ENCODE measurements around the gene APOM.

APOM gene

DNA sequence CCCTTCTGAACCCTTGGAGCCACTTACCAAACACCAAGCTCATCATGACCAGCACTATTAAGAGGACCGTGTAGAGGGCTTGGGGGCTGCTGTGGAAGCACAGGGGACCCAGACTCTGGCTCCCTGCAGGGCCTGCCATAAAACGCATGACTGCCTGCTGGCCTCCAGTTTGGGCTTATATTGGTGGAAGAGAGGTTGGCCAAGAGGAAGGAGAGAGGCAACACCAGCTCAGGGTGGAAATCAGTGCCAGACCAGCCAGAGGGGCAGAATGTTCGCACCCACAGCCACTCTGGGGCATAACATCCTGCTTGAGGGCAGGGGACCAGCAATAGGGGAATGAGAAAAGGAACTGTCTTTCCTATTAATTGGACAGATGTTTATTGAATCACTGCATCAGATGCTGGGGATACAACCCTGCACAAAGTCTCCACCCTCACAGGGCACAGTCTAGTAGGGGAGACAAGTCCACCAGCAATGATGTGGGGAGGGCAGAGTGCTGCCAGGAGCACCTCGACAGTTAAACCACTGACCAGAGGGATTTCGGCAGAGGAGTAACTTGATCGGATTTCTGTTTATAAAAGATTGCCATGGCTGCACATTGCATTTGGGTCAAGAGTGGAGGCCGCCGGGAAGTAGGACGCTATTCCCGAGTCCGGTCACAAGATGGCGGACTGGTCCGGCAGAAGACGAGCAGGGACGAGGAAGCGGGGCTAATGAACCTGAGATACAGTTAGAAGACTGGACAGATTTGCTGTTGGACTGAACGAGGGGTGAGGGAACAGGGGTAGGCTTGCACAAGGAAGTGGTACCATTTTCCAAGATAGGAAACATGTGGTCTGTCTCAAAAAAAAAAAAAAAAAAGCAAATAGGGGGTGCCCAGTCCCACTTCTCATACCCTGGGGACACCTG lies 24.8 kb downstream of the APOM start, which contains the start of gene LY6G5C:
Gene LY6G5C, minus strand, starts transcription at position 842 of the 909 bp plus-strand sequence. Its CDS starts 694 bp downstream, at position 148.
- peak; percentile 95 for DNase-seq (ENCODE audit: low read depth)

DNA sequence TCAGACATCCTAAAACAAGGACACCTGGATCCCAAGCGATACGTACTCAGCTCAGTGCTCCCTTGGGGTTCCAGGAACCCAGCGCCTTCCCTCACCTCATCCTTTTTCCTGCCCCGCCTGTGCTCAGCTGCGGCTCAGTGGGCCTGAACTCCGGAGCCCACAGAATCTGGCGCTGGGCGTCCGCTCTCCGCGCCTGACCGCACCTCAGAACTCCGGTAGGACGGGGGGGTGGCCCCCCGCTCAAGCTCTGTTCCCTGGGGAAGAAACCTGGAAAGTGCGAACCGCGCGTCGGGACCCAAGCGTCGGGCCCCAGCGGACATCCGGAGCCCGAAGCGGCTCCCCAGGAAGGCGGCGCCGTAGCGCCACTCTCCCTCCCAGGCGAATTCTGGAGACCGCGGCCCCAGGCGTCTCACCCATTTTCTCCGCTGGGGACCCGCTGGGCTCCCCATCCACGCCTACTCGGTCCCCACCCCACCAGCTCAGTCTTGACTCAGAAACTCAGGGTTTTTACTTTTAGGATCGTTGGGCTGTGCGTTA lies 25.5 kb downstream of the APOM start:
- peak; percentile 31 for DNase-seq (ENCODE audit: low read depth)

GRCh38 chr6:31683591-31683990 lies 27.9 kb downstream of the APOM start:
- DNase-seq (ENCODE audit: low read depth) = no peak

DNA sequence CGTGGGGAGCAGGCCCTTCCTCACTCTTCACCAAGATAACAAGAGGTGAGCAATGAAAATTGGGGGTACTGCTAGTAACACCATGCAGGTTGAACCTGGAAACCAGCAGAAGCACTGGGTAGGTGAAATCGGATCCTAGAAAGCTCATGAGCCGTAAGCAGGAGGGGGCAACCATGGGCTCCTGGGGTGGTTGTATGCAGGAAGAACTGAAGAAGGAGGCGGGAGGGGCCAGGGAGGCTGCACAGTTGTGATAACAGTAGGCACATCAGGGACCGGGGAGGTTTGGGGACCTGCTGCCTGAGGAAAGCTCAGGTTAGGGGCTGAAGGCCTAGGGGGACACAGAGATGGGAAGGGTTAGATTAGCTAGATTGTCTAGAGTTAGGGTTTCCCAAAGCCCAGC lies 30.8 kb downstream of the APOM start:
- no peak for DNase-seq (ENCODE audit: low read depth)

DNA sequence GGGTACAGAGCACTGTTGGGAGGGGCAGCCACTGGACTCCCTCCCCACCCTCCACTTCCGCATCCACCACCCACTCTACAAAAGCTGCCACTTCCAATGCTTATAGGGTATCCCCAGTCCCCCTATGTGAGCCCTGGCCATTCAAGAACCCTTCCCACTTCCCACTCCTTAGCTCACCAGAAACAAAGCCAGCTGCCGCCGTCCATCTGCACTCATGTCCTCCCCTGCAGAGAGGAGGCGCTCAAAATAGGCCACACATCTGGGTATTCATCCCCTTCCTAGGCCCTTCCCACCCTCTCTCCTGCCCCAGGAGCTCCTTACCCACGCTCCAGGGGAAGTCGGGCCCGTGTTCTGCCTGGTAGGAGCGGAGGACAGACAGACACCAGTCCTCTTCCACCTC lies 31.6 kb downstream of the APOM start:
- DNase-seq (ENCODE audit: low read depth) = no peak

DNA sequence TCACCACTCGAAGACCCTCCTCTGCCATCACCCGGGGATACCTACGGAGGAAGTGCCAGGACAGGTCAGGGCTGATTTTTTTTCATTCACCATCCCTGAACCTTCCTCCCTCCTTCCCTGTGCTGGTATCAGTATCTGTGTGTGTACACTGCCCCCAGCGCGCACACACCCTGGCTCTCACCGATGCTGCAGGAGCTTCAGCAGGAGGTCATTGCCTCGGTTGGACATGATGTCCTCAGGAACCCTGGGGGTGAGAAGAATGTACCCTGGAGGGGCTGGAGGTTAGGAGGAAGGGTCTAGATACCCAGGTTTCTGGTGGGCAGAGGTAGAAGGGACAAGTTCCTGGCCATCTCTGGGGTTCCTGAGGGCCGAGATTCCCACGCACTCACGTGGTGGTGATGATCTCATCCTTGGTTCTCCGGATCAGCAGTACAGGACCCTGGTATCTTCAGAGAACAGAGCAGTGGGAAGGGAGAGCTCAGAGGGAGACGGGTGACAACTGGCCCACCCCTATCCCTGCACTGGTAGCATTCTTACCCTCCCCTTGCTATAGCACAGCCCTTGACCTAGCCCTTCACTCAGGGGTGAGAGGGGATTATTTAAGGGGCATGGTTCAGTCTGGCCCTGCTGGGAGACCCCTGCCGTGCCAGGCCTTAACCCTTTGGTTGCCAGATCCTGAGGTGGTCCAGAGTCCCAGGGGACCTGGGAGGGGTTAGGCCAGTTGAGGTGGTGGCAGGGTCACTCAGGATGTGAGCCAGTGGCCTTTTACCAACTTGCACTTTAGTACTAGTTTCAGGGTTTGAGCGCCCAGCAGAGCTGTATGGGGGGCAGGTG lies 32.4 kb downstream of the APOM start:
- DNase-seq (ENCODE audit: low read depth) = no peak

GRCh38 chr6:31689249-31690110 lies 33.8 kb downstream of the APOM start:
- no peak for DNase-seq (ENCODE audit: low read depth)

DNA sequence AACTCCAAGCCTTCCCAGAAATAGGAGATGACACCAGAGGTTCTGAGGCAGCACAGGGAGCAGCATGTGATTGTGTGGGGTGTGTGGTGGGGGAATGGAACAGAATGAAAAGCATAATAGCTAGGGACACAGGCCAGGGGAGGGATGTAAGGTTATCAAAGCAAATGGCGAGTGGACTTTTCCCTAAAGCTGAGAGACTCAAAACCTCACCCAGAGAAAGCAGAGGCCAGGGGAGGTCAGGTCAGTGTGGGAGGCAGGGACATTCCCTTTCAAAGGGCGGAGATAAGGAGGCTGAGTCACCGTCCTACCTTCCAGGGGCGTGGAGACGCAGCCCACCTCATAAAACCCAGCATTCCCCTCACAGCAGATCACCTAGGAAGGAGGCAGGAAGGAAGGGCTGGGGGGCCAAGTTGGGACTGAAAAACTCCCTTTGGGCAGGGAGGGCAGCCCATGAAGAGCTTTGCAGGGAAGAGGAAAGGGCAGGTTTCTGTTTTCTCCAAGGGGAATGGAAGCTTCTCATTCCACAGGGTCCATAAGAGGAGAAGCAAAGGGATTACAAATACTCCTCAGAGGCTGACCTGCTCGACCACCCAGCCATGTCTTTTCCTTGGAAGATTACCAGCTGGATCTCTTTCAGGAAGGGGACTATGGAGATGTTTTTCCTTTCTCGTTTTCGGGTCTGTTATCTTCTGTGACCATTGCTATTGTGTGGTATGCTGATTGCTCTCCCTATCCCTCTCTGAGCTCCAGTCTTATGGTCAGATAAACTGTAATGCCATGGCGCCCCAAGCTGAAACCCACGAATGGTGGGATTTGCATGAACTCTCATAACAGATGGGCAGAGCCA lies 34.8 kb downstream of the APOM start:
- DNase-seq (ENCODE audit: low read depth) = no peak

DNA sequence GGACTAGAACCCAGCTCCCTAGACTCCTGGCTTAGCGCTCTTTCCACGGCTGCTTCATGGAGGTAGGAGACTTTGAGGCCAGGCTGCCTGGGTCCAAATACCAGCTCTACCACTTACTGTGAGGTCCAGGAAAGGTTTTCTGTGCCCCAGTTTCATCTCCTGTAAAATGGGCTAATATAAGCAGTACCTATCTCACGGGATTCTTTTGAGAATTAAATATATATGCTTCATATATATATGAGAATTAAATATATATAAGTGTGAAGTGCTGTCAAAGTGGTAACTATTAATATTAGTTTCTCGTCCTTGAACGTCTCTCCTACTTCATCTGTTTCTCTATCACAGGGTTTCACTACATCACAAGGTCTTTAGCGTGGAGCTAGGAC lies 35.4 kb downstream of the APOM start:
- no peak for DNase-seq (ENCODE audit: low read depth)

GRCh38 chr6:31691564-31692108 lies 35.9 kb downstream of the APOM start:
- DNase-seq (ENCODE audit: low read depth) = no peak

- DNase-seq (ENCODE audit: low read depth) = no peak
Measured at GRCh38 chr6:31692353-31692752, 36.7 kb downstream of the APOM start.

DNA sequence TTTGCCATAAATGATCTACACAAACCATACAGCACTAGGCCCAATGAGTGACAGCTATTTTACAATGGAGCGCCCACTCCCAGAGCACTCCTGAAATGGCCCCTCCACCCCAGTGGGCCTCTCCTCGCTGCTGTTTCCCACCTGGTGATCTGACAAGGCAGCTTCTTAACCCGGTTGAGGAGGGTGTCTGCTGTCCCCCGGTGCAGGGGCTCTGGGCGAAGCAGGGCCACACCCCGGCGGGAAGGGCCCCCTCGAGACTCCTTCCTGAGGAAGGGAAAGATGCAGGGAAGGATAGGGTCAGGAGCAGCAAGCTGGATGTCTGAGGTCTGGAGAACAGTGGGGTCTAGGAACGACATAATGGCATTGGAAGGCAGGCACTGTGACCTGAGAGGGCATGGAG lies 37.2 kb downstream of the APOM start:
- no peak for DNase-seq (ENCODE audit: low read depth)

DNA sequence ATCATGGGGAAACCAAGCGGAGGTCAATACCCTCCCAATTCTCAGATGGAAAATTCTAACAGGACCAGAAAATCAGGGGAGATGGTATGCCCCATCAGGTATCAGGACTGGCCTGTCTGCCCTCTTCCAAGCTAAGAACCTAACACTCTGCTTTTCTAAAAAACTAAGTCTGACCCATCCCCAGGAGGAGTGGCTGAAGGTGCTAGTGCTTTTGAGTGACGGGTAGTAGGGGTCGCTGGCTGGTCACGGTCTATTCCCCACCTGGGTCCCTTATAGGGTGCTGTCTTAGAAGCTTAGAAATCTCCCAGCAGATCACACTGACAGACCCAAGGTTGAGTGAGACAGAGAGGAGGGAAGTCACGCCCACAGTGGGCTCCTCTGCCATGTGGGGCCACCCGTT lies 37.8 kb downstream of the APOM start:
- no peak for DNase-seq (ENCODE audit: low read depth)

GRCh38 chr6:31697555-31697954 lies 41.9 kb downstream of the APOM start:
- DNase-seq (ENCODE audit: low read depth) = no peak

- DNase-seq (ENCODE audit: low read depth) = no peak
Measured at GRCh38 chr6:31700740-31701401, 45.2 kb downstream of the APOM start.

DNA sequence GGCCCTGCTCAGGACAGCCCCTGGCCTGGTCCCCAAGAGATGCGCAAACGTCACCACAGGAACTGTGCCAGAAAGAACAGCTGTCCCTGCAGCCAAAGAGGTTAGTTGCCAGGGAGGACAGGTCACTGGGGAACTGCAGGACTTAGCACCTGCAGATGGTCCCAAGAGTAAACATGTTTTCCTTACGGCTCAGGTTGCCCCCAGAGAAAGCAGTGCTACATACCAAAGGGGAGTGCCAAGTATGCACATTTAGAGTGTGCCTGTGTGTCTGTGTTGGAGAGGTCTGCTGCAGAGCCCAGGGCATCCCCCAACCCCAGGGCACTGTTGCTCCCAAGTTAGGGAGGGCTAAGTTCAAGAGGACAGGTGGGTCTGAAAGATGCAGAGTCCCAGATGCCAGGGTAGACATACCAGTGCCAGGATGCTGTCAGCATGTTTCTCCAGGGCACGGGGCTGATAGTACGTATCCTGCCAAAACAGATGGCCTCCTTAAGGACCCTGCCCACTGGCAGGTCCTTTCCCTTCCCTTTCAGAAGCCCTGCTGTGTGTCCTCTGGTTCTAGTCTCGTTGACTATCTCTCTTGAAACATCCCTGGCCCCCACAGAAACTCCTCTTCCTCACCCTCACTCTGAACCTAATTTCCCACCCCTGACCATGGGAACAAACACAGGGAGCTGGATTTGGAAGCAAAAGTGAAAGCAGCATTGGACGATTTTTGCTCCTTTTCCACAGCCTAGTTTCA lies 46.1 kb downstream of the APOM start:
- DNase-seq (ENCODE audit: low read depth) = no peak

DNA sequence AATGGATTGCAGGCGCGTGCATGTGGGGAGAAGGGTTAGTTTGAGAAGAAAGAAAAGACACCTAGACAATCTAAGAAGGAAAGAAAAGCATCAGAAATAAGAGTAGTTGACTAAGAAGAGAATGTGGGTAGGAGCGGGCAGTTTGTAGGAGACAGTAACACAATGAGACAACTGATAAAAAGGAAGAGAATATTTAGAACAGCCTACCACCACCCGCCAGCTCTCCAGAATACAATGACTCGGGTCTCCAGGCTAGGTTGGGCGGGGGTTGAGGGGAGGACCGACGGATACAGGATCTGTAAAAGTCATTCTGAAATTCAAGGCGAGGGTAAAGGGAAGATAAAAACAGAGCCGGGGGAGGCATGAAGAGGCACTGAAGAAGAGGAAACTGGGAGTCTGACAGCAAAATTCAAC lies 46.7 kb downstream of the APOM start:
- DNase-seq (ENCODE audit: low read depth) = no peak

GRCh38 chr6:31702819-31703716 lies 47.4 kb downstream of the APOM start, which contains the start of gene ABHD16A:
Gene ABHD16A (minus strand): TSS chr6:31703324. CDS start chr6:31703281, 43 bp downstream.
- peak; percentile 98 for DNase-seq (ENCODE audit: low read depth)

Measured in fibroblast of gingiva (primary cell).